Raji (cell line): Measurements from ENCODE around the gene CX3CL1.

Experiments used
- POLR2A ChIP-seq: IDR thresholded peaks from 2 replicates; pipeline ENCODE4 v1.6.1; 2011; ENCODE audit warnings: low read depth, low read length, control low read depth; ENCODE audit not compliant: insufficient read depth

CX3CL1 gene

GRCh38 chr16:57432989-57433388 lies 60.7 kb downstream of the CX3CL1 start:
- TF ChIP-seq POLR2A = no peak

- TF ChIP-seq POLR2A = no peak
Observed at GRCh38 chr16:57434003-57434402, 61.7 kb downstream of the CX3CL1 start.
